AG10803 (cell line): ENCODE data around the gene ZNF234.
A peak's percentile ranks its signal among the peaks of the same experiment; 100 is the strongest.

Source experiments
- DNase-seq: peaks from one replicate; pipeline ENCODE4 v3.0.0; 2010; ENCODE audit warnings: low read depth
- H3K4me3 ChIP-seq: 2 replicates; pipeline ENCODE4 v1.5.1; 2011; ENCODE audit warnings: mild to moderate bottlenecking, low read length, control low read depth
- CTCF ChIP-seq: conservative IDR thresholded peaks from 2 replicates; pipeline ENCODE4 v1.5.1; 2011; ENCODE audit warnings: mild to moderate bottlenecking, low read length, control low read depth, inconsistent platforms

Gene ZNF234

GRCh38 chr19:44141191-44142058, at the start of gene ZNF234:
ZNF234 (plus strand) TSS chr19:44141554; CDS start chr19:44144633, 3,079 bp downstream.
- peak; percentile 81 for DNase-seq
- no peak; the same call in 1 of the 2 replicates for TF ChIP-seq CTCF

GRCh38 chr19:44092108-44092507, 49.2 kb upstream of the ZNF234 start:
- no peak for DNase-seq
- H3K4me3 ChIP-seq = no peak overlapping the region
- TF ChIP-seq CTCF = no peak

More at GRCh38 chr19:44141191-44142058, at the start of gene ZNF234:
- peak within 1 kb of the TSS; percentile 96 for H3K4me3 ChIP-seq

GRCh38 chr19:44093931-44094765, 47.2 kb upstream of the ZNF234 start, which contains the start of gene ZNF224:
ZNF224 (plus strand) TSS chr19:44094361; CDS start chr19:44097874, 3,513 bp downstream.
- H3K4me3 ChIP-seq = peak within 1 kb of the TSS; percentile 89
- TF ChIP-seq CTCF = no peak

GRCh38 chr19:44107751-44108150, 33.6 kb upstream of the ZNF234 start:
- TF ChIP-seq CTCF = no peak
- H3K4me3 ChIP-seq = no peak overlapping the region
- no peak for DNase-seq

More at GRCh38 chr19:44093931-44094765, 47.2 kb upstream of the ZNF234 start, which contains the start of gene ZNF224:
- peak; percentile 87 for DNase-seq

GRCh38 chr19:44109458-44109857, 31.9 kb upstream of the ZNF234 start:
- no peak overlapping the region for H3K4me3 ChIP-seq
- TF ChIP-seq CTCF = no peak
- DNase-seq = no peak

GRCh38 chr19:44111910-44112463, 29.4 kb upstream of the ZNF234 start:
- H3K4me3 ChIP-seq = peak overlapping the region; percentile 90
- TF ChIP-seq CTCF = no peak
- DNase-seq = peak; percentile 79
